Measurements from ENCODE around the gene AKT1.

Gene AKT1

DNA sequence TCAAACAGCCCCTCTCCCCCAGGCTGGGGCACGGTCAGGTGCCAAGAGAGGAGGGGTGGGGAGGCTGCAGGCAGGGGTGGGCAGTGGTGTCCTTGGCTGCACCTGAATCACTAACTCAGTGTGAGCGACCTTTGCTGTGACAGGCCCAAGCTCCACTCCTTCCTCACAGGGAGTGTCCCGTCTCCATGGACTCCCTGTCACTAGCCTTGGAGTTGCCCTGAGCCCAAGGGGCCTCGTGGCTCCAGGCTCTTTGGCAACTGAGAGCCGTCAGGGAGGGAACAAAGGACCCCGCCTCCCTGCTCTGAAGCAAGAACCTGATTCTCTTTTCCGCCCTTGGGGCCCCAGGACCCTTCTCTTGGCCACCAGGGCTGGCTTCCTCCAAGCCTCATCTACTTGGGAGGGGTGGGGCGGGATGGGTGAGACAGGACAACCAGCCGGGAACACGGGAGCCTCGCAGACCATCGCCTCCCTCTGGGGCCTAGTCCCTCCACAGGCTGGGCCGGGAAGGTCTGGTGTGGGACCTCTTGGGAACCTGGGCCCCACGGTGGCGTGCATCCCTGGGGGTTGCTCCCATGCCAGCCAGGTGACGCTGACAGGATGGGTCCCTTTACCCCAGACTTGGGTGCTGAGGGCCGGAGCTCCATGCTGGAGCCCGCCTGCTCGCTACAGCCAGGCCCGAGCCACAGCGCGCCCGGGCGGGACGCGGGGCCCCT lies 72.5 kb downstream of the AKT1 start:
- H2BK15ac ChIP-seq (ENCODE audit: low read length), result peak overlapping the region; percentile 58
- H3K4ac ChIP-seq (ENCODE audit: low read length), result peak overlapping the region; percentile 10
- no peaks in the 10 kb centered on the region for H3K27me3 ChIP-seq (ENCODE audit: control insufficient read depth in 3 of 3, insufficient read depth in 3 of 3, low read depth in 1 of 3, low read length in 3 of 3)
- H3K14ac ChIP-seq (ENCODE audit: low read length), result peak overlapping the region; percentile 56
- peak overlapping the region; percentile 65 for H3K23ac ChIP-seq (ENCODE audit: low read depth, low read length, poor library complexity)
- no peak overlapping the region for H3K27ac ChIP-seq (replicated peaks; ENCODE audit: low read length)
- H4K91ac ChIP-seq (ENCODE audit: low read depth, low read length, poor library complexity), result no peak overlapping the region
- peak overlapping the region; percentile 95 for H2BK5ac ChIP-seq (ENCODE audit: low read length)
- H3K4me2 ChIP-seq (ENCODE audit: insufficient read depth, low read length, poor library complexity, severe bottlenecking), result peak overlapping the region; percentile 83
- peaks cover 16 to 17% of the 10 kb centered on the region in 2 donors for H3K4me1 ChIP-seq (ENCODE audit: control insufficient read depth in 2 of 2, insufficient read depth in 1 of 2, low read depth in 1 of 2, low read length in 2 of 2)
- no peaks in the 10 kb centered on the region for H3K9me3 ChIP-seq (replicated peaks in 1 of 2; ENCODE audit: control insufficient read depth in 2 of 2, insufficient read depth in 1 of 2, low read depth in 1 of 2, low read length in 2 of 2)
- peak overlapping the region; percentile 28 for H2BK120ac ChIP-seq (ENCODE audit: low read depth, low read length)
- H2BK12ac ChIP-seq (ENCODE audit: low read length), result peak overlapping the region; percentile 41
- peak overlapping the region; percentile 44 for H3K9ac ChIP-seq (ENCODE audit: low read depth, low read length, poor library complexity)
- H3K79me1 ChIP-seq (ENCODE audit: low read depth, low read length), result peaks cover 12% of the 10 kb centered on the region
- peak overlapping the region; percentile 98 for H2AK5ac ChIP-seq (ENCODE audit: low read depth, low read length)
- peak overlapping the region; percentile 57 to 81 for H3K4me3 ChIP-seq (ENCODE audit: low read length in 2 of 2)
- peak overlapping the region; percentile 65 for H4K8ac ChIP-seq (ENCODE audit: low read depth, low read length)
- peaks cover 2 to 14% of the 10 kb centered on the region in 2 donors for H3K36me3 ChIP-seq (replicated peaks in 1 of 2; ENCODE audit: control insufficient read depth in 2 of 2, insufficient read depth in 2 of 2, low read length in 2 of 2)
- no peak for DNase-seq (ENCODE audit: low spot score)
- H3K18ac ChIP-seq (ENCODE audit: low read length), result peak overlapping the region; percentile 98
- peak overlapping the region; percentile 83 for H2AFZ ChIP-seq (ENCODE audit: low read length)
- no CpG with 5 or more reads among the region's 26 CpGs for WGBS, 2 donors (ENCODE audit: extremely low coverage in 2 of 2, insufficient read length in 2 of 2, insufficient replicate concordance in 1 of 2)

DNA sequence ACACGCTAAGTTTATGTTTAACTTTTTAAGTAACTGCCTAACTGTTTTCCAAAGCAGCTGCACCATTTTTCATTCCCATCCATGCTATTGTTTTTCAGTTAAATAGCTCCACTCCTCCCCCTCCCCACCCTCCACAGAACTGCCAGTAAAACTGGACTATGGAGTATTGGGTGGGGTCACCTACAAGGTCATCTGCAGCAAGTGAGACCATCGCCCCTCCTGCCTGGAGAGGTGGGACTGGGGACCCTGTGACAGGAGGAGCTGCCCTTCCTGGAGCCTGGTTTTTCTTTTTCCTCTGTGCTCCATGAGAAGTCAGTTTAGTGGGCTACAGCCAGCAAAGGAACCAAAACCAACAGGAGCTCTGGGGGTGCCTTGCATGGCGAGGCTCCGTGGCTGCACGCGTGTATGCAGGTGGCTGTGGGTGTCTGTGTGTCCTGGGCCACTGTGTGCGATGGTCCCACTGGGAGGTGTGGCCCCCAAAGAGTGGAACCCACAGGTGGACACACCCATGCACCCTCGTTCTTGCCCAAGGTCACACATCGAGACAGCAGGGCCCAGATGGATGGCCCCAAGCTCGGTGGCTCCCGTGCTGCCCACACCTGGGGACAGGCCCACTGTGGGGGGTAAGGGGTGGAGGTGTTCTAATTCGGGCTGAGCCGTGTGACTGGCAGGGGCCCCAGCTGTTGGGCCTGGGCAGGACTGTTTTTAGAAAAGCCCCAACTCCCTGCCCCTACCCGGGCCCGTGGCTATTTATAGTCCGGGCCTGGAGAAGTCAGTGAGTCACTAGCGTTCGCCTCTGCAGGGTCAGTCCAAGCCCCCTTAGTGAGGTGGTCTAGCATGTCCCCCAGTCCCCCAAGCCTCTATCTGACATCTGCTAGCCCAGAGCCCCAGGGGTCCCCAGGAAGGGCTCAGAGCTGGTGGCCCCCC lies 73.8 kb downstream of the AKT1 start:
- H3K27ac ChIP-seq (replicated peaks; ENCODE audit: low read length), result no peak overlapping the region
- peak overlapping the region; percentile 76 for H3K18ac ChIP-seq (ENCODE audit: low read length)
- no peak overlapping the region for H2BK12ac ChIP-seq (ENCODE audit: low read length)
- H2BK15ac ChIP-seq (ENCODE audit: low read length), result peak overlapping the region; percentile 58
- H3K27me3 ChIP-seq (ENCODE audit: control insufficient read depth in 3 of 3, insufficient read depth in 3 of 3, low read depth in 1 of 3, low read length in 3 of 3), result no peaks in the 10 kb centered on the region
- DNase-seq (ENCODE audit: low spot score), result no peak
- H2BK120ac ChIP-seq (ENCODE audit: low read depth, low read length), result no peak overlapping the region
- no peak overlapping the region for H3K4me3 ChIP-seq (ENCODE audit: low read length in 2 of 2)
- H2BK5ac ChIP-seq (ENCODE audit: low read length), result no peak overlapping the region
- H3K36me3 ChIP-seq (replicated peaks in 1 of 2; ENCODE audit: control insufficient read depth in 2 of 2, insufficient read depth in 2 of 2, low read length in 2 of 2), result peaks cover 4 to 16% of the 10 kb centered on the region in 2 donors
- peaks cover 12% of the 10 kb centered on the region for H3K79me1 ChIP-seq (ENCODE audit: low read depth, low read length)
- H3K4ac ChIP-seq (ENCODE audit: low read length), result peak overlapping the region; percentile 37
- peaks cover 16 to 17% of the 10 kb centered on the region in 2 donors for H3K4me1 ChIP-seq (ENCODE audit: control insufficient read depth in 2 of 2, insufficient read depth in 1 of 2, low read depth in 1 of 2, low read length in 2 of 2)
- H2AFZ ChIP-seq (ENCODE audit: low read length), result no peak overlapping the region
- no peak overlapping the region for H4K91ac ChIP-seq (ENCODE audit: low read depth, low read length, poor library complexity)
- H2AK5ac ChIP-seq (ENCODE audit: low read depth, low read length), result peak overlapping the region; percentile 70
- H3K23ac ChIP-seq (ENCODE audit: low read depth, low read length, poor library complexity), result peak overlapping the region; percentile 85
- H3K14ac ChIP-seq (ENCODE audit: low read length), result peak overlapping the region; percentile 71
- H4K8ac ChIP-seq (ENCODE audit: low read depth, low read length), result no peak overlapping the region
- peak overlapping the region; percentile 77 for H3K9ac ChIP-seq (ENCODE audit: low read depth, low read length, poor library complexity)
- no peaks in the 10 kb centered on the region for H3K9me3 ChIP-seq (replicated peaks in 1 of 2; ENCODE audit: control insufficient read depth in 2 of 2, insufficient read depth in 1 of 2, low read depth in 1 of 2, low read length in 2 of 2)
- WGBS, 2 donors (ENCODE audit: extremely low coverage in 2 of 2, insufficient read length in 2 of 2, insufficient replicate concordance in 1 of 2), result no CpG with 5 or more reads among the region's 18 CpGs
- H3K4me2 ChIP-seq (ENCODE audit: insufficient read depth, low read length, poor library complexity, severe bottlenecking), result no peak overlapping the region

Measured in neuronal stem cell (in vitro differentiated cells).